RCC 7860 (cell line): ENCODE data around the gene ATP5PD.

Experiments used
- DNase-seq: peaks from one replicate; pipeline ENCODE4 v3.0.0-alpha.2; 2015; ENCODE audit warnings: low spot score
- FAIRE-seq: peaks from 2 replicates; lab custom pipeline; 2012; peaks lifted over from hg19 to GRCh38; lab: Jason Lieb, UNC

The ATP5PD gene

DNA sequence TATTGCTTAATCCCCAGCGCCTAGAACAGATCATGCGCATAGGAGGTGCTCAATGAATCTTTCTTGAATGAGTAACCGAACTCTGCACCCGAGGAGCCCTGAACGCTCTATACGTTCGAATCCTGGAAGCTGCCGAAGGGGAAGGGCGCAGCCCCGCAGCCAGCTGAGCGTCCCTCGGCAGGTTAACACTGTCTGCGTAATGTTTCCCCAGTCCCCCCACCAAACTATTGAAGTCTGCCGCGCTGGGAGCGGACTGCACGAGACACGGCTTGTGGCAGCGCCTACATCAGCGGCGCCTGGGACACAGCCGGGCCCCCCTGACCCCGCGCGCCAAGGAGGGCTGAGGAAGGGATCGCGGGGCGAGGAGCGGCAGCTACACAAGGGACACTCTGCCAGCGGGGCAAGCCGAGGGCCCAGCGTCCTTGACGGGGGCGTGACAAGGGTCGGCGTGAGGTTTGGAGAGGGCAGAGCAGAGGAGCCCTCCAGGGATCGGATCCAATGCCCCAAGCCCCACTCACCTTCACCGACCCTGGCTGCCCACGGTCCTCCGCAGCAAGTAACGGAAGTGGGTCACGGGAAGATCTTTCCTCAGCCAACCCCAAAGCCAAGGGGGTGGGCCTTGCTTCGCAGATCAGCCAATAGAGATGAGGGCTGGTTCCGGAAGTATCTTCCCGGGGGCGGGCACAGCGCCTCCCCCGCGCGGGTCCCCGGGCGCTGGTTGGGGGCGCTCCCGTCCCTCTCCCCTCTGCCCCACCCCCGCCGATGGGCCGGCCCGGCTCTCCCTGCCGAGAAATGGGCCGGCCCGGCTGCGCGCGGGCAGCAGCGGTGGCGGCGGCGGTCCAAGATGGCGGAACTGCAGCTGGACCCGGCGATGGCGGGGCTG is at the start of gene ATP5PD, which contains the start of gene KCTD2:
TSS of gene ATP5PD (minus strand) at position 563 of the 883 bp plus-strand sequence. CDS start 4,319 bp downstream, outside the sequence.
TSS of gene KCTD2 (plus strand) at position 819 of the 883 bp plus-strand sequence. CDS start at position 845, 26 bp downstream.
- FAIRE-seq (peak; percentile 66), DNase-seq (peak; percentile 92)

- FAIRE-seq (peak; percentile 92), DNase-seq (peak; percentile 95)
Observed at GRCh38 chr17:75096082-75096625, 49.4 kb upstream of the ATP5PD start.

DNA sequence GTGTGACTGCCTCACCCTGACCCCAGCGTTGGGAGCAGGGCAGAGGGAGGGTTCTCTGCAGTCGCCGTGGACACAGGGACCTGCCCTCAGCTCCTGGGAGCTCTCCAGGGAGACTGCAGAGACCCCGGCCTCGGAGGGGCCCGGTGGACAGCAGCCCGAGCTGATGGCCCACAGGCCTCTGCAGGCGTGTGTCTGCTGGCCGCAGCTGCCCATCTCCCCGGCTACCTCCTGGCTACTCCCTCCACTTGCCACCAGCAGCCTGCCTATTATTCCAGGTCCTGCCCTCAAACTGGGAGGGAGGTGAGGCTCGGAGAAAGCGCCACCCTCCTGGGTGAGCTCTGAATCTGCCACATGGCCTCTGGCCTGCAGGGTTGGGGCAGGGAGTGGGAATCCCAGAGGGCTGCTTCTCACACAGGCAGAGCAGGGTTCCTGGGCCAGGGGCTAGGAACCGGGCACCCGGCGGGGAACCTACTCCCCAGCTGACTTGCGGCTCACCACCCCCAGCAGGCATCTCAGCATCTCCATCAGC is 48.2 kb upstream of the ATP5PD start:
- FAIRE-seq (no peak), DNase-seq (no peak)

DNA sequence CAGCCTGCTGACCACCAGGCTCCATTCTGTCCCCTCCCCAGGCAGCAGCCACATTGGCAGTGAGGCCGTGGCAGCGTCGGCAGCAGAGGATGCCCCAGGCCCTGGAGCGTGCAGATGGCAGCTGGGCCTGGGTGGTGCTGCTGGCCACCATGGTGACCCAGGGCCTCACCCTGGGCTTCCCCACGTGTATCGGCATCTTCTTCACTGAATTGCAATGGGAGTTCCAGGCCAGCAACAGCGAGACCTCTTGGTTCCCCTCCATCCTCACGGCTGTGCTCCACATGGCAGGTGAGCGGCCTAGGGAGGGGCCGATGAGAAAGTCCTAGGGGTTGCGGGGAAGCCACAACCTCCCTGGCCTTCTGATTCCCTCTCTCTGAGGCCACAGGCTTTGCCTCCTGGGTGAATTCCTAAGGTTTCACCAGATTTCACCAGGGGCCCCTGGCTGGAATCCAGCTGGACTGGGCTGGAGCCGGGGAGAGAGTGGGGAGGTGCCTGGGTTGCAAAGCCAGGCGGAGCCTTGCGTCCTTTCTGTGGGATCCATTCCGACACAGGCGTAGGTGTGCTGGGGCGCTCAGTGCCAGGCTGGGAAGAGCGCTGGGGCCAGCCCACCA is 46.9 kb upstream of the ATP5PD start:
- no peak for FAIRE-seq

DNA sequence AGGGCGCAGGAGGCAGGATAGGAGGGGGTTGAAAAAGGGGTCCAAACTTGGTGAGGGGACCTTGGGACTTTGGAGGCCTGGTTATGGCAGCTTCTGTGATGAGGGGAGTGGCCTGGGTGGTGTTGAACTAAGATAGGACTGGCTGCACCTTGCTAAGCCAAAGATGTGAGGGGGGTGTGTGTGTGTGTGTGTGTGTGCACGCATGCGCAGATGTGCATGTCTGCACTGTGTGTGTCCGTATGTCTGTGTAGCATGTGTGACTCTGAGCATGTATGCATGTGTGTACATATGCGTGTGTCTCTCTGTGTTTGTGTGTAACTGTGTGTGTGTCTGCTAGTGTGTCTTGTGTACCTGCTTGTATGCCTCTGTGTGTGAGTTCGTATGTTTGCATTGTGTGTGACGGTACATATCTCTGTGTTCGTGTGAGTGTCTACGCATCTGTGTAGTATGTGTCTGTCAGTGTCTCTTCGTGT is 45.1 kb upstream of the ATP5PD start:
- DNase-seq (no peak), FAIRE-seq (no peak)

More for the DNA sequence above, 46.9 kb upstream of the ATP5PD start:
- DNase-seq: no peak

GRCh38 chr17:75090871-75091854 is 44.4 kb upstream of the ATP5PD start:
- FAIRE-seq (no peak), DNase-seq (no peak)

- FAIRE-seq (no peak), DNase-seq (peak; percentile 43)
Observed at GRCh38 chr17:75088465-75089417, 42.0 kb upstream of the ATP5PD start.

- no peak for FAIRE-seq
- peak; percentile 65 for DNase-seq
Observed at GRCh38 chr17:75087558-75088453, 41.0 kb upstream of the ATP5PD start, which contains the start of gene SLC16A5. TSS of gene SLC16A5 (plus strand) at chr17:75087954. CDS start at chr17:75093637, 5,683 bp downstream.

- no peak for FAIRE-seq
- DNase-seq: no peak
Observed at GRCh38 chr17:75087182-75087557, 40.4 kb upstream of the ATP5PD start.

GRCh38 chr17:75086496-75087181 is 39.9 kb upstream of the ATP5PD start:
- DNase-seq: no peak
- no peak for FAIRE-seq

DNA sequence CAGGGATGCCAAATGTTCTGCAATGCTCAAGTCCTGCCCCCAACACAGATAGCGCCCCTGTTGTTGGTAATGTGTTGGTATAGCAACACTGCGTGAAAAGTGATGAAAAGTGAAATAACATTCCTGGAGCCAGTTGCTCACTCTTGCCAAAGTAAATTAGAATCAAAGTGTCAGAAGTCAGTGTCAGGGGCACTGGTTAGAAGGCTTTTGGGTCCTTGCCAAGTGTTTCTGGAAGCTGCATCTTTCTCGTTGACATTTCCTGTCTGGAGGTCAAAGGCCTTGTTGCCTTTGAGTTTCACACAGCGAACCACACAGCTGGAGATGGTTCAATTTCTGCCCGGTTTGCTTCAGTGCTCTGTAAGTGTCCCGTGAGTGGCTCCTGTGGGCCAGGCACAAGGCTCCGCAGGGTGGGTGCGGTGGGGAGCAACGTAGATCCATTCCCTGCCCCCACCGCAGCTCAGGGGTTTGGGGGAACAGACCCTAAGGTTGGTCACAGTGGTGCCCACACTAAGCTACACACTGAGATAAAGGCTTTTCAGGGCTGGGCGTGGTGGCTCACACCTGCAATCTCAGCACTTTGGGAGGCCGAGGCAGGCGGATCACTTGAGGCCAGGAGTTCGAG is 37.4 kb upstream of the ATP5PD start:
- FAIRE-seq (no peak), DNase-seq (peak; percentile 10)

- DNase-seq (no peak), FAIRE-seq (no peak)
Observed at GRCh38 chr17:75082683-75083082, 35.9 kb upstream of the ATP5PD start.

DNA sequence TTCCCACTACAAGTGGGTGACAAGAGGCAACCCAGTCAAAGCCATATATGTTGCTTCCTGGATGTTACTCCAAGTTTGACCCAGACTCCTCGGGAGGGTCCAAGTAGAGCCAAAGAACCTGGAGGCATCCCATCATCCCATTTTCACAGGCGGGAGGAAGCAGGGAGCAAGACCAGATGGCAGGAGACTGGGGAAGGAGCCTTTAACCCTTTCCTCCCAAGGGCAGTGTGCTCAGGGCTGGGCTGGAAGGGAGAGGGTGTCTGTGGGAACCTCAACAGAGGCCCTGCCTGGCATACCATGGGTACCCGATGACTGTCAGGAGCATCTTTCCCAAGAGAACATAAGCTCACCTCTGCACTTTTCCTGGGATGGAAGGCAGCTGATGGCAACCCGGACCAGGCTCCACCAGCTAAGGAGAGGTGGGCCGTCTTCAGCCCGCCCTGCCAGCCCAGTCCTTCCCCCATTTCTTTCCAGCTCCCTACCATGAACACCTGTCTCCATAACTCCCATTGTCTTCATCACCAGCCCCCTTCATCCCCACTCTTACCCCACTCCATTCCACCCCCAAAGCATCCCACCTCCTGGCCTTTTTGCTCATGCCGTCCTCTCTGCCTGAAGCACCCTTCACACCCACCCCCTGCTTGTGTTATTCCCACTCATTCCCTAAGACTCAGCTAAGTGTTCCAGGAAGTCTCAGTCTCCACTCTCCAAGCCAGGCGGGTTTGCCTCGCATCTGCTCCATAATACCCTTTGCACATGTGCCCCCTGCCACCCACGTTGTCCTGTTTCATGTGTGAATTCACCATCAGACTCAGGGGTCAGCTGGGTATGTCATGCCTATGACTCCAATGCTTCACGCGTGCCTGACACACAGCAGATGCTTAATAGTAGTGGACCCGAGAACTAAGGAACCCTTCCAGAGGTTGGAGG is 35.1 kb upstream of the ATP5PD start:
- no peak for DNase-seq

DNA sequence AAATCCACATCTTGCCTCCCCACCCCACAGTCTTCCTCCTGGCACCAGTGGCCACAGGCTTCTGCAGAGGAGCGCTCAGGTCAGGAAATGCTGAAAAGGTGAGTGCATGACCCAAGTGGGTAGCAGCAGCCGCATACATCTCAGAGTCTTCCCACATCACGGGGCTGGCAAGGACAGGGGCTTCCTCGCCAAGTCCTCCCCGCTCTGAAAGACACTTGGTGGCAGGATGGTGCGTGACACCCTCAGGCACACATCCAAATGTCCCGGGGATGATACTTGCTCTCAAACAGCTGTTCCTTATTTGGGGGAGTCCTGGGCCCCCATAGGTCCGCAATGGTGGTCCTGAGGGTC is 32.2 kb upstream of the ATP5PD start:
- FAIRE-seq (no peak), DNase-seq (no peak)

More for the DNA sequence above, 35.1 kb upstream of the ATP5PD start:
- FAIRE-seq: no peak

- DNase-seq (peak; percentile 89), FAIRE-seq (peak; percentile 87)
Observed at GRCh38 chr17:75078284-75079022, 31.7 kb upstream of the ATP5PD start.
